ENCODE measurements around the gene MYOM1.

The MYOM1 gene

DNA sequence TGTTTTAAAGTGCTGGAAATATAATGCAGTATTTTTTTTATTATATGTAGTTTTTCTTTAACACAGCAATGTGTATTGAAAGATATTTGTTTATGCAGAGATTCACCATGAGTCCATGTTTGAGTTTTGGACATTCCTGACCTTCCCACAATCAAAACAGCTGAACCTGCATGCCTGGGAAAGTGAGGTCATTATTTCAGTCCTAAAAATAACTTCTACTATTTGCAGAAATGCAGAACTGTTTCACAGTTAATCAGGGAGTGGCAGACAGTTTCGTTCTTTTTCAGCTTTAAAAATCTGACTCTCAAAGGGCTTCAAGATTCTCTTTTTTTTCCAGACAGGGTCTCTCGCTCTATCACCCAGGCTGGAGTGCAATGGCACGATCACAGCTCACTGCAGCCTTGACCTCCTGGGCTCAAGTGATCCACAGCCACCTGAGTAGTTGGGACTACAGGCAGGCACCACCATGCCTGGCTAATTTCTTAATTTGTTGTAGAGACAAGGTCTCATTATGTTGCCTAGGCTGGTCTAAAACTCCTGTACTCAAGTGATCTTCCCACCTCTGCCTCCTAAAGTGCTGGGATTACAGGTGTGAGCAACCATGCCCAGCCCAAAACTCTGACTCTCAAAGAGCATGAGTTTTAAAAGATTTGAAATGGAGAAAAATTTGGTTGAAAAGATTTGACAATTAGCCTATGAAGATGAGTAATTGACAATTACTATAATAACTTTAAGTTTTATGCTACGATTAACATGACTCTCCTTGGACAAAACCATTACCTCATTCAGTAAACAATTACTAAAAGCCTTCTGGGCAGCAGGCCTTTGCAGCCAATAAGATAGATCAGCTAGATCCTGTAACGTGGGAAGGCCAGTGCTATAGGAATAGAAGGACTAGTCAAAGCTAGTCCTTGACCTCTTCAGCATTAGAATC, 37.2 kb upstream of the MYOM1 start:
- Mint-ChIP-seq H3K27ac (peak overlapping the region; percentile 49), H3K9me3 (no peaks in the 10 kb centered on the region), H3K36me3 (ENCODE audit: low read depth) (peaks cover 71% of the 10 kb centered on the region), H3K4me3 (peak overlapping the region; percentile 29), H3K4me1 (ENCODE audit: low read depth) (peaks cover 80% of the 10 kb centered on the region), H3K27me3 (ENCODE audit: low read depth) (no peaks in the 10 kb centered on the region)
- no peak for DNase-seq (ENCODE audit: low spot score)

DNA sequence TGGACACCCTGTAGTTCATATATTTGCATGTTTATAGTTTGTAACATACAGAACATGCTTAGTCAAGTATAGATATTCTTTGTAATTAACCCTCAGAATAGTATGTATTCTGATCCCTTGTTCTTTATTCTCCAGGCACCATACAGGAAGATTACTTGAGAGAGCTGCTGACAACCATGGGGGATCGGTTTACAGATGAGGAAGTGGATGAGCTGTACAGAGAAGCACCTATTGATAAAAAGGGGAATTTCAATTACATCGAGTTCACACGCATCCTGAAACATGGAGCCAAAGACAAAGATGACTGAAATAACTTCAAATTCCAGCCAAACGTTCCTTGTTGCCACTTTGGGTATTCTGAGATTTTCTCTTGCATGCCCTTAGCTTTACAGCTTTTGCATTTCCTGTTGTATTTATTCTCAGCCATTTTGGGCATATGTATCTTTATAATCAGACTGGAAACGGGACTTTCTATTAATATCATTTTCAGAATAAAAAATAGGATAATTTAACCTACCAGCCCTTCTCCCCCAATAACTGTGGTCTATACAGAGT, 35.9 kb upstream of the MYOM1 start:
- peaks cover 76% of the 10 kb centered on the region for H3K36me3 Mint-ChIP-seq (ENCODE audit: low read depth)
- H3K4me3 Mint-ChIP-seq = no peak overlapping the region
- H3K27ac Mint-ChIP-seq = peak overlapping the region; percentile 55
- H3K9me3 Mint-ChIP-seq = no peaks in the 10 kb centered on the region
- peaks cover 82% of the 10 kb centered on the region for H3K4me1 Mint-ChIP-seq (ENCODE audit: low read depth)
- H3K27me3 Mint-ChIP-seq (ENCODE audit: low read depth) = no peaks in the 10 kb centered on the region
- no peak for DNase-seq (ENCODE audit: low spot score)

DNA sequence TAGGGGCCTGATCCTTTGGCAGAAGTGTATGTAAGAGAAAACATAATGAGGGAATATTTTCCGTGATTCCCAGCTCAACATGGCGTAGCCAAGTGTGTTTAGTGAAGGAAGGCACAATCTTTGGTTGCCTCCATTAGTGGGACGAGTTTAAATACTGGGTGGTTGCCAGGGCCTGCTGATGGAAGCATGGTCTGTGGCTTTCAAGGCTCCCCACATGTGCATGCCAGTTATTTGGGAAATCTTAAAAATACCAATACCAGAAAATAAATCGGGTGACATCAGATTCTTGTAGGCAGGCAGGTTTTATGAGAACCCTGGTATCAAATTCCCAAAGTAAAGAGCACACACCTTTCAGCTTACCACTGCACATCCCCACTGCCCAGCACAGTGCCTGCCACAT, 35.0 kb upstream of the MYOM1 start:
- Mint-ChIP-seq H3K36me3 (ENCODE audit: low read depth) (peaks cover 85% of the 10 kb centered on the region), H3K27ac (peak overlapping the region; percentile 73), H3K4me3 (peak overlapping the region; percentile 38), H3K9me3 (no peaks in the 10 kb centered on the region), H3K27me3 (ENCODE audit: low read depth) (no peaks in the 10 kb centered on the region), H3K4me1 (ENCODE audit: low read depth) (peaks cover 79% of the 10 kb centered on the region)
- no peak for DNase-seq (ENCODE audit: low spot score)

DNA sequence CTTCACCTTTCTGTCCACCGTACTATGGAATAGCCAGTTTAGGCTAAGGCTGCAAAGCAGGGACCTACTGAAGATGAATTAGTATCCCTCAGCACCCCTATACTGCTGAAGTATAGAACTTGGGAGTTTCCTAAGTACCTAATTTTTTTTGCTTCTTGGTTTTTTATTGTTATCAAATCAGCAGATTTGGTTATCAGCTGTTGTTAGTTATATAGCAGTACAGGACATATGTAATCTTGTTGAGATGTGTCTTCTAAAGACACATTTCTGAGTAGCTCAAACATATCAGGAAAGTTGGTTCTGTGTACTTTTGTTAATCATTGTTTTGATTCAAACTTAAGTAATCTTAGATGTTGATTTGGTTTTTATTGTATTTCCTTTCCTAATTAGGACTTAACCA, 33.1 kb upstream of the MYOM1 start:
- peak overlapping the region; percentile 17 for H3K27ac Mint-ChIP-seq
- no peaks in the 10 kb centered on the region for H3K9me3 Mint-ChIP-seq
- no peaks in the 10 kb centered on the region for H3K27me3 Mint-ChIP-seq (ENCODE audit: low read depth)
- peaks cover 88% of the 10 kb centered on the region for H3K36me3 Mint-ChIP-seq (ENCODE audit: low read depth)
- no peak for DNase-seq (ENCODE audit: low spot score)
- H3K4me1 Mint-ChIP-seq (ENCODE audit: low read depth) = peaks cover 60% of the 10 kb centered on the region
- peak overlapping the region; percentile 63 for H3K4me3 Mint-ChIP-seq

DNA sequence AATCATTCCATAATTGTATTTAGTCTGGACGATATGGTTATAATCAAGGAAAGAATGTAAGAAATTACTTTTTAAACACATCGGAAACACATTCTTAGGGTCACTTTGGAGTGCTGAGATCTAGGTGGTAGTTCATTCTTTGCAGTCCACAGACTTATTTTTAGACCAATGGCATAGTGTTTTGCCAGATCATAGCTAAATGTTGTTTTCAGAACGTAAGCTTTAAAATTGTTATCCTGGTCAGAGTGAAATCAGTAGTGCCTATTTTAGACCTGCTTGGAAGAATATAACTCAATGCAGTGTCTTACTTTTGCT, 32.2 kb upstream of the MYOM1 start:
- Mint-ChIP-seq H3K27me3 (ENCODE audit: low read depth) (peaks cover 2% of the 10 kb centered on the region), H3K4me1 (ENCODE audit: low read depth) (peaks cover 55% of the 10 kb centered on the region), H3K9me3 (no peaks in the 10 kb centered on the region), H3K27ac (peak overlapping the region; percentile 57), H3K36me3 (ENCODE audit: low read depth) (peaks cover 79% of the 10 kb centered on the region), H3K4me3 (peak overlapping the region; percentile 70)
- no peak for DNase-seq (ENCODE audit: low spot score)

DNA sequence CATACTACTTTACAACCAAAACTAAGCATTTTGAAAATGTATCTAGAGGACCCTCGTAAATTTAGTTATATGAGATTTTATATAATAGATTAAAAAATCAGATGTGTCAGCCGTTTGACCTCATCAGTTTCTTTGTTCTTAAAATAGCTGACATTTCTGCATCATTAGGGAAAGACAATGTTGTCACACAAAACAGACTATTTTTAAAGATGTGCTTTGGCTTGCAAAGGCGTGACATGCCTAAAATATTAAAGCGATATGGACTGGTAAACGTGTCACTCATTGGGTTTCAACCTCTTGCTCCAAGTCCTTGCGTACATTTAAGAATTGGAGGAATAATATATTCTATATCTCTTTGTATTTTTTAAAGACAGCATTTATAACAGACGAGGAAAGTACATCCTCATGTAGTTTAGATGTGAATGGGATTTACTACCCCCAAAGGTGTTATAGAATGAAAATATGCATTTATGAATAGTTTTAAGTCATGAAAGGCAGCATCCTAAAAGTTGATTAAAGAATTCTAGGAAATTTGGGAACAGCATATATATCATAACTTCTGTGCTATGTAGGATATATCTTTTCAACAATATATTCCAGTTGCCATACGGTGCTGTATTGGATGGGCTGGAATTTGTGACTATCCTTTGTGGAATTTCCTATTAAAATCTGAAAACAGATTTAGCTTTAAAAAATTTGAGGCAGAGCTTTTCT, 31.6 kb upstream of the MYOM1 start:
- H3K4me1 Mint-ChIP-seq (ENCODE audit: low read depth) = peaks cover 51% of the 10 kb centered on the region
- no peak for DNase-seq (ENCODE audit: low spot score)
- H3K4me3 Mint-ChIP-seq = peak overlapping the region; percentile 70
- H3K27me3 Mint-ChIP-seq (ENCODE audit: low read depth) = peaks cover 2% of the 10 kb centered on the region
- no peaks in the 10 kb centered on the region for H3K9me3 Mint-ChIP-seq
- H3K36me3 Mint-ChIP-seq (ENCODE audit: low read depth) = peaks cover 74% of the 10 kb centered on the region
- H3K27ac Mint-ChIP-seq = no peak overlapping the region

DNA sequence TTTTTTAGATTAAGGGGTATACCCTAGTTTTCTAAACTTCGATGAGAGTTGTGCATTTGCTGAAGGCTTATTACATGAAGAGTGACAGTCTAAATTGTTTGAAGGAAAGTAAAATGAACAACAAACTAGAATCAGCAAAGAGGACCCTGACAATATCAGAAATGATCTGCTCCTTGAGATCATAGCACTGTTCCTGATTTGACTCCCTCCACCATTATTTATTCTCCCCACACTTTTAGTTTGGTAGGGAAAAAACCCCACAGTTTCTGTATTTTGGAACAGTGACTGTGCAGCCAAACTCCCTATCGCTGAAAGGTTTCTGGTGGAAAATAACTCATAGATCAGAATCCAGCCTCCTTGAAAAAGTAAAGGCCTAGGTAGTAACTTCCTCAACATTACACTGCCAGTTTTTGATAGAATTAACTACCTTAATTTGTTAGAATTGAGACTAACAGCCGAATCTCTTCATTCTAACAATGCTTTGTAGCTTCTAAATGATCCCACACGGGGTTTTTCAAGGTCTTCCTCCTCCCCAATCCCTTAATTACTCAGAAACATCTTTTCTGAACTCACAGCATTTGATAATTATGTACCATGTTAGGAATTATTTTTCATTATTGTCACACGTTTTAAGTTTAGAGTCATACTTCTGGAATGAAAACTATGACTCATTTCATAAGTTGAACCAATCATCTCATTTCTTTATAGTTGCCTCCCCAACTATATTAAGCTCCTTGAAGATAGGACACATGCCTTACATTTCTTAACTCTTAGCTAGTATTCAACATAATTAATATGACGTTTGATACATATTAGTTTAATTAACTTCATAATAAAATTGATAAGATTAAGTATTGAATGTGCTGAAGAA, 30.7 kb upstream of the MYOM1 start:
- Mint-ChIP-seq H3K4me1 (ENCODE audit: low read depth) (peaks cover 48% of the 10 kb centered on the region), H3K9me3 (no peaks in the 10 kb centered on the region), H3K27me3 (ENCODE audit: low read depth) (peaks cover 2% of the 10 kb centered on the region), H3K27ac (peak overlapping the region; percentile 90), H3K36me3 (ENCODE audit: low read depth) (peaks cover 67% of the 10 kb centered on the region), H3K4me3 (peak overlapping the region; percentile 88)
- DNase-seq (ENCODE audit: low spot score) = no peak

DNA sequence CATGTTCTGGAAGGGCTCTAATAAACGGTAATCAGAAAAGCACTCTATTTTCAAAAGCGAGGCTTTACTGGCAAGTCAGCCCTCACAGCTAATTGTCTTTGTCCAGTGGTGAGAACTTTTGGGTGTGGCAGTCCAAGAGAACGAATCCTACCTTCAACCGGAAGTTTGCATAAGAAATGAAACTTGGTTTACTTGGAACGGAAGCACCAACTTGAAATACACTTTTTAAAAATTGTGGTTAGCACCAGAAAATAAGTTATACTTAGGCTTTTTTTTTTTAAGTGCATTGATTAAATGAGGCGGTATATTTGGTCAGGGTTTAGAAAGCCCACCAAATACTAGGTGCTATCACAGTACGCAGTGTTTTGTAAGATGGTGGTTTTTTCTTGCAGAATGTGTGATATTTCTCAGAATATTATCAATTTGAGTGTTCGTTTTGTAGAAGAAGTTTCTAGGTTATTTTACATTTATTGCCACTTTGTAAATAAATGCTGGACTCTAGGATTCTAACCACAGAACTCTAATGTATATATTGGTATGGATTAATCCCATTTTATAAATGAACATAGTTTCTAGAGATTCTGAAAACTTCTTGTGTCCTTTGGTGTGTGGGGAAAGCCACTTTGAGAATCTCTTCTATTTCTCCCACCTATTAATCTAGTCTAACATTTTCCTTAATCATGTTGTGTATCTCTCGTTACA, 29.0 kb upstream of the MYOM1 start:
- H3K4me3 Mint-ChIP-seq = peak overlapping the region; percentile 88
- H3K36me3 Mint-ChIP-seq (ENCODE audit: low read depth) = peaks cover 51% of the 10 kb centered on the region
- DNase-seq (ENCODE audit: low spot score) = peak; percentile 26
- H3K27me3 Mint-ChIP-seq (ENCODE audit: low read depth) = peaks cover 2% of the 10 kb centered on the region
- H3K4me1 Mint-ChIP-seq (ENCODE audit: low read depth) = peaks cover 49% of the 10 kb centered on the region
- H3K27ac Mint-ChIP-seq = peak overlapping the region; percentile 99
- no peaks in the 10 kb centered on the region for H3K9me3 Mint-ChIP-seq

DNA sequence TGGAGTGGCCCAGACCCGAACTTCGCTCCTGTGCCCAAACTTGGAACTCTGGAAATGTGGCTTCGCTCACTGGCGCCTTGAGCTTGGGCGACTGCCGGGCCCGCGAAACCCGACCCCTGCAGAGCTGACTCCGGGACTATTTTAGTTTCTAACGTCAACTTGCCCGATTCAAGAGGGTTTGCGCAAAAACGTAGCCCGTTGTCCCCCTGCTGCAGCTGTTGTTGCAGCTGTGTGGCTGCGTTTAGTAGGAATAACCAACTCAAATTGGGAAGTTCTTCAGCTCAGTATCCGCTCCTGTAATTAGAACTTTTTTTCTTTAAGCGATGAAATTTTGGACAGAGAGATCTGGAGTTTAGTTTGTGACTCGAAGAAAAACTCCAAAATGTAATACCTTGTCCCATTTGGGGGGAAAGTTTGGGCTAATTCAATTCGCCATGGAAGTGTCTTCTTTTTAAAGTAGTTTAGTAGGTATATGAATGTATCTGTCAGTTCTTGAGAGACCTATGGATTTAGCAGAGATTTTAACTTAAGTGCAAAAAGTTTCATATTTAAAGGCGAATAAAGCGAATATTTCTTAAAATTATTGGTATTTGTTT, 28.4 kb upstream of the MYOM1 start:
- H3K27me3 Mint-ChIP-seq (ENCODE audit: low read depth) = peaks cover 2% of the 10 kb centered on the region
- H3K4me1 Mint-ChIP-seq (ENCODE audit: low read depth) = peaks cover 43% of the 10 kb centered on the region
- peaks cover 44% of the 10 kb centered on the region for H3K36me3 Mint-ChIP-seq (ENCODE audit: low read depth)
- H3K9me3 Mint-ChIP-seq = no peaks in the 10 kb centered on the region
- DNase-seq (ENCODE audit: low spot score) = no peak
- H3K27ac Mint-ChIP-seq = peak overlapping the region; percentile 99
- H3K4me3 Mint-ChIP-seq = peak overlapping the region; percentile 88

DNA sequence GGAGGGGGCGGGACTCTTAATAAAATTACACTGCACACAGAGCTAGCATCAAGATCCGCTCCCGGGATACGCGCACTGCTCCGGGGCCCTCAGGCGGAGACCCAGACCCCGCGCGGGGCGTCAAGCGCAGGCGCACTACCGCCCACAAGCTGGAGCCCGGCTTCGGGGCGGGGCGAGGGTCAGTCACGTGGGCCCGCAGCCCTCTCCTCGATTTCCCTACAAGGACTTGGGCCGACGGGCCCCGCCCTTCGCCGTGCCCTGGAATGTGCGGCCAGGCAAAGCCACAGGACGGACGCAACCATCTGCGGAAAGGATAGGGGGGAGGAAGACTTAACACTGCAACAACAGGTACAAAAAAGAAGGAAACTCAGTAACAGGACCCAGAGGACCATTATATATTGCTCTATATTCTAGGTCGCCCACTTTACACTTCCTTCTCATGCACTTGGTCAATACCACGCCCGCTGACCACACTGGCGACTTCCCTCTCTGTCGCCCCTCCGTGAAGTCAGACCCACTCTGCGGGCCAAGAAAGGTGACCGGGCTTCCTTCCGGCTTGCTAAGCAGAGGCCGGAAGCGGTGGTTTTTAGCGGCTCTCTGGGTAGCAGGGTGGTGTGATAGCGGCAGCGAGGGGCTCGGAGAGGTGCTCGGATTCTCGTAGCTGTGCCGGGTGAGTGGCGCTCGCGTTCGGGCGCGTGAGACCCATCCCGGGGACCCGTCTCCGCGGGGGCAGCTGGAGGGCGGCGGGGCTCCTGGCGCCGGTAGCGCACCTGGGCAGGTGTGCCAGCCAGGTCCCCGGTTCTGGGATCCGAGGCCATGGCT, 27.7 kb upstream of the MYOM1 start, which contains the start of gene MYL12A:
Gene MYL12A, plus strand, starts transcription at position 562 of the 822 bp plus-strand sequence. CDS start 5,447 bp downstream, outside the sequence.
- peak within 1 kb of the TSS; percentile 99 for H3K27ac Mint-ChIP-seq
- DNase-seq (ENCODE audit: low spot score) = peak; percentile 98
- peaks cover 36% of the 10 kb centered on the region for H3K4me1 Mint-ChIP-seq (ENCODE audit: low read depth)
- peak within 1 kb of the TSS; percentile 88 for H3K4me3 Mint-ChIP-seq
- H3K27me3 Mint-ChIP-seq (ENCODE audit: low read depth) = peaks cover 2% of the 10 kb centered on the region
- peaks cover 37% of the 10 kb centered on the region for H3K36me3 Mint-ChIP-seq (ENCODE audit: low read depth)
- H3K9me3 Mint-ChIP-seq = no peaks in the 10 kb centered on the region

DNA sequence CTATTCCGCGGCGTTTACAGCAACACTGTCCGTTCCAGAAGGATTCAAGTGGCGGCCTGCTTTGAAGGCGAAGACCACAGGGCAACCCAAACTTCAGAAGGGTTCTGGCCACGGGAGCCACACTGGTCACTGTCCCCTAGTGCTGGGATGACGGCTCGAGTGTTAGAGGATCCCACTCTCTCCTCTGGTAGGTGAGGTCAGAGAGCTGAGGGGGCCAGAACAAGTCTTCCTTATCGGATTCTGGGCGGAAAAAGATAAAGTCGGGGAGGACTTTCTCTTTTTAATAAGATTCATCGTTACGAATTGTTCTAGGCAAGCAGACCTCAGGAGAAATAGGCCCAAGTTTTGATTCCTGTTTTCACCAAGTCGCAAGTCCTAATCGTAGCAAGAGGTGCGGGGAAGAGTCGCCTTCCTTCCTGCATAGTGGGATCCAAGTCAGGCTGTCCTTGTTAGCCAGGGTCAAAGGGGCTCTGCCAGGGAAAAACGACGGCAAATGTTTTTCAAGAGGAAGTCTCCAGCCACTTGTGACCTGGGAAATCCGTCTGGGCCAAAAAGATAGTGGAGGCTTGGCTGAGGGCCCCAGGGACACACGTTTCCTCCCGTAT, 27.0 kb upstream of the MYOM1 start:
- peak overlapping the region; percentile 99 for H3K27ac Mint-ChIP-seq
- H3K36me3 Mint-ChIP-seq (ENCODE audit: low read depth) = peaks cover 39% of the 10 kb centered on the region
- H3K4me3 Mint-ChIP-seq = peak overlapping the region; percentile 88
- H3K27me3 Mint-ChIP-seq (ENCODE audit: low read depth) = peaks cover 2% of the 10 kb centered on the region
- DNase-seq (ENCODE audit: low spot score) = peak; percentile 23
- peaks cover 7% of the 10 kb centered on the region for H3K9me3 Mint-ChIP-seq
- peaks cover 31% of the 10 kb centered on the region for H3K4me1 Mint-ChIP-seq (ENCODE audit: low read depth)
